ENCODE measurements around the gene RPL28. TPM values are rescaled to one million over a fixed set of nuclear protein-coding genes. Genes with fewer than 3 reads are reported as not detected.

RPL28 gene
- polyA plus RNA-seq, 4 donors, result 1,338 to 2,360 (median 2,018) TPM

DNA sequence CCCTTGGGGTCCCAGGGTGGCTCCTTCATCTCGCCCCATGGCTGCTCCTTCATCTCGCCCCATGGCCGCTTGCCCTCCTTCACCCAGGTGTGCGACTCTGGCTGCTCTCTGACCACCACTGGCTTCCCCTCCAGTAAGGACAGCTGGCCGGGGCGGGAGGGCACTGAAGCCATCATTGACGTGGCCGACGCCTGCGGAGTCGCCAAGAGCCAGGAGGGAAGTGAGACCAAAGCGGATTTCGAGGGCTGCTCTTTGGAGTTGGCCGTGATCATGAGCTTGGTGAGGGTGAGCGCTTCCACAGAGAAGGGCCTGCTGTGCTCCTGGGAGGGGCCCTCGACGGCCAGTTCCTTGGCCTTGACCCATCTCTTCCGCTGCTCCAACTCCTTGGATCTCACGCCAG lies 27.2 kb upstream of the RPL28 start:
- DNase-seq, result no peak
- FAIRE-seq, result no peak
- Histone ChIP-seq H3K27ac (ENCODE audit: low read depth in 1 of 3, low read length in 2 of 3) (no peak overlapping the region), H3K36me3 (ENCODE audit: control insufficient read depth in 3 of 3, insufficient read depth in 2 of 3, low read depth in 1 of 3, low read length in 3 of 3) (no peaks in the 10 kb centered on the region), H3K4me3 (ENCODE audit: low read depth in 1 of 3, low read length in 3 of 3) (no peak overlapping the region), H3K27me3 (ENCODE audit: control insufficient read depth in 3 of 3, insufficient read depth in 3 of 3, low read length in 3 of 3) (peaks cover 3 to 44% (median 9%) of the 10 kb centered on the region in 3 donors), H3K9me3 (ENCODE audit: control insufficient read depth in 2 of 2, insufficient read depth in 1 of 2, low read depth in 1 of 2, low read length in 1 of 2) (no peaks in the 10 kb centered on the region), H3K4me1 (ENCODE audit: control insufficient read depth in 3 of 3, insufficient read depth in 2 of 3, low read depth in 1 of 3, low read length in 2 of 3) (peaks cover 0 to 8% (median 3%) of the 10 kb centered on the region in 3 donors)
- WGBS, 3 donors, result 85 to 88% (median 86%) methylated on average over 16 to 19 of the region's 19 CpGs

DNA sequence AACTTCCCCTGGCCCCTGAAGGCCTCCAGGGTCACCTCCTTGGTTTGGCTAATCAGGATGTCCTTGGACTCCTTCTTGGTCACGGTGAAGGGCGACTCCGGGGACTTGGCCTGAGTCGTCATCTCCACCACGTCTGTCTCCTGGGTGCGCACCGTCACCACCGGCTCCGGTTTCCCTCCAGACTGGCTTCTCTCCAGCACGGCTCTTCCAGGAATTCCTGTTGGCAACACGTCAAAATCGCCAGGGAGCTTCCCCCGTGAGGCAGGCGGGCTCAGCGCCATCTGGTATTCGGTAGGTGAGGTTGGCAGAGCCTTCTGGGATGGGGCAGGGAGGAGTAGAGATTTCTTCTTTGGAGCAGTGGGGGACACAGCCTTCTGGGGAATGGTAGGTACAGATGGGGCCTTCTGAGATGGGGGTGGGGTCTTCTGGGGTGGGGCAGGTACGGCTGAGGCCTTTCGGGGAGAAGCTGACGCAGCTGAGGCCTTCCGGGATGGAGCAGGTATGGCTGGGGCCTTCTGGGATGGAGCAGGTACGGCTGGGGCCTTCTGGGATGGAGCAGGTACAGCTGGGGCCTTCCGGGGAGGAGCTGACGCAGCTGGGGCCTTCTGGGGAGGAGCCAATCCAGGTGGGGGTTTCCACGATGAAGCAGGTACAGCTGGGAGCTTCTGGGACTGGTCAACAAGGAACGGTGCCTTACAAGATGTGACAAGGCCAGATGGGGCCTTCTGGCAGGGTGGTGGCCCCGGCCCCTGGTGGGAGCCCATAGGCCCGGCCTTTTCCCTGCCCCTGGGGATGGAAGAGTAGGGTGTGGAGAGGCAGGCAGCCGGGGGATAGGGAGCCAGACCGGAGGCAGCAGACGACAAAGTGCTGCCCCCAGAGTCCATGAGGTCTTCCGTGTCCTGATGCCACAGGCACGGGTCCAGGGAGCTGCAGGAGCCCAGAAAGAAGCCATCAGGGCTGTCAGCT lies 26.5 kb upstream of the RPL28 start:
- no peaks in the 10 kb centered on the region for H3K9me3 ChIP-seq (ENCODE audit: control insufficient read depth in 2 of 2, insufficient read depth in 1 of 2, low read depth in 1 of 2, low read length in 1 of 2)
- FAIRE-seq, result no peak
- no peak overlapping the region for H3K27ac ChIP-seq (ENCODE audit: low read depth in 1 of 3, low read length in 2 of 3)
- DNase-seq, result no peak
- no peak overlapping the region for H3K4me3 ChIP-seq (ENCODE audit: low read depth in 1 of 3, low read length in 3 of 3)
- H3K27me3 ChIP-seq (ENCODE audit: control insufficient read depth in 3 of 3, insufficient read depth in 3 of 3, low read length in 3 of 3), result peaks cover 3 to 44% (median 6%) of the 10 kb centered on the region in 3 donors
- H3K36me3 ChIP-seq (ENCODE audit: control insufficient read depth in 3 of 3, insufficient read depth in 2 of 3, low read depth in 1 of 3, low read length in 3 of 3), result no peaks in the 10 kb centered on the region
- WGBS, 3 donors, result 56 to 72% (median 70%) methylated on average over 31 to 32 of the region's 32 CpGs
- peaks cover 0 to 4% (median 0%) of the 10 kb centered on the region in 3 donors for H3K4me1 ChIP-seq (ENCODE audit: control insufficient read depth in 3 of 3, insufficient read depth in 2 of 3, low read depth in 1 of 3, low read length in 2 of 3)

DNA sequence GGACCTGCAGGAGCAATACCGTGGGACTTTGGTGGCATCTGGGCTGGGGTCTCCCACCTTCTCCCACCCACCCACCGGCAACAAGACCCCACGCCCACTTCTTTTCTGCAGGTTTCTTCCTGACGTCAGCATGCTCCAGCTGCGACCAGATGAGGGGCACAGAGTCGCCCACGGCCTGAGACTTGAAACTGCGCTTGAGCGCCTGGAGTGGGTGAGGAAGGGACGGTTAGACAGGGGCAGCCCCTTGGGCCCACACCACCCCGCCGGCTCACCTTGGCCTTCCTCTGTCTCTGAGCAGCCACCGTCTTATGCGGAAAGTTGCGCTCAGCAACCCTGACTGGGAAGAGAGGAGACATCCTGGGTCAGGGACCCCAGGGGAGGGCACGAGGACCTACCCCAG lies 24.8 kb upstream of the RPL28 start:
- whole genome bisulfite sequencing, 3 donors, result 88 to 90% (median 89%) methylated on average over 16 of the region's 16 CpGs

DNA sequence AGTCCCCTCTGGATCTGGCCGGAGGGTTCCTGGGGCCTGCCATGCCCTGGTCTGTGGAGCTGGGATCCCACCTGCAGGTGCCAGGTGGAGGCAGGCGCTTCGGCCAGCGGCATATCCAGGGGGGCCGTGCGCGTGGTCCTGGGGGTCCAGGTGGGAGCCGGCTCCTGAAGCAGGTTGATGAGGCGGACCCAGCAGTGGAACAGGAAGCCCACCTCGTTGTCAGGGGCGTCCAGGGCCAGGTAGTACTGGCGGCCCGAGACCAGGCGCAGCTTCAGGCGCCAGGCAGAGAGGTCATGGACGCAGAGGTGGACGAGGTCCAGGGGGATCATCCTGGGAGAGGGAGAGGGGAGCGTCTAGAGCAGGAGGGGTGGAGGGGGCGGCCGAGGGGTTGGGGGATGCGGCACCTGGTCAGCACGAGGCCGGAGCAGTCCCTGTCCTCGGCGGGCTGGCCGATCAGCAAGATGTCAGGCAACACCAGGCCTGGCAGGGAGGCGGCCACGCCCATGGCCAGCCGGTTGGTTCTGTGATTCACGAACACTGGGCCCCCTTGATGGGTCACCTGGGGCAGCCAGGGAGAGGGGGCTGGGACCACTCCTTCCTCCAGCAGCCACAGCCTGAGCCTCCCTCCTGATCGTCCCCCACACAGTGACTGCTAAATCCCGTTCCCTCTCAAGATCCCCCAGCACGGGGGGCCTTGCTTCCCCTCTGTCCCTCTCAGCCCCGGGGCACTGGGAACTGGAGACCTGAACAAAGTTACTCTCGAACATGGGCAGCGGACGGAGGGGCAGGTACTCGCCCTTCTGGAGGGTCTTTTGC lies 23.4 kb upstream of the RPL28 start:
- FAIRE-seq, result no peak
- Histone ChIP-seq H3K27ac (ENCODE audit: low read depth in 1 of 3, low read length in 2 of 3) (no peak overlapping the region), H3K4me3 (ENCODE audit: low read depth in 1 of 3, low read length in 3 of 3) (no peak overlapping the region), H3K27me3 (ENCODE audit: control insufficient read depth in 3 of 3, insufficient read depth in 3 of 3, low read length in 3 of 3) (peaks cover 0 to 27% (median 2%) of the 10 kb centered on the region in 3 donors), H3K4me1 (ENCODE audit: control insufficient read depth in 3 of 3, insufficient read depth in 2 of 3, low read depth in 1 of 3, low read length in 2 of 3) (no peaks in the 10 kb centered on the region), H3K36me3 (ENCODE audit: control insufficient read depth in 3 of 3, insufficient read depth in 2 of 3, low read depth in 1 of 3, low read length in 3 of 3) (no peaks in the 10 kb centered on the region), H3K9me3 (ENCODE audit: control insufficient read depth in 2 of 2, insufficient read depth in 1 of 2, low read depth in 1 of 2, low read length in 1 of 2) (no peaks in the 10 kb centered on the region)
- 72 to 74% (median 74%) methylated on average over 32 to 38 of the region's 38 CpGs for WGBS, 3 donors
- DNase-seq, result no peak

More for the DNA sequence above, 24.8 kb upstream of the RPL28 start:
- no peak overlapping the region for H3K27ac ChIP-seq (ENCODE audit: low read depth in 1 of 3, low read length in 2 of 3)
- DNase-seq (no peak), FAIRE-seq (no peak)
- H3K4me1 ChIP-seq (ENCODE audit: control insufficient read depth in 3 of 3, insufficient read depth in 2 of 3, low read depth in 1 of 3, low read length in 2 of 3), result no peaks in the 10 kb centered on the region
- no peaks in the 10 kb centered on the region for H3K9me3 ChIP-seq (ENCODE audit: control insufficient read depth in 2 of 2, insufficient read depth in 1 of 2, low read depth in 1 of 2, low read length in 1 of 2)
- H3K36me3 ChIP-seq (ENCODE audit: control insufficient read depth in 3 of 3, insufficient read depth in 2 of 3, low read depth in 1 of 3, low read length in 3 of 3), result no peaks in the 10 kb centered on the region
- H3K4me3 ChIP-seq (ENCODE audit: low read depth in 1 of 3, low read length in 3 of 3), result no peak overlapping the region
- H3K27me3 ChIP-seq (ENCODE audit: control insufficient read depth in 3 of 3, insufficient read depth in 3 of 3, low read length in 3 of 3), result peaks cover 1 to 37% (median 3%) of the 10 kb centered on the region in 3 donors

DNA sequence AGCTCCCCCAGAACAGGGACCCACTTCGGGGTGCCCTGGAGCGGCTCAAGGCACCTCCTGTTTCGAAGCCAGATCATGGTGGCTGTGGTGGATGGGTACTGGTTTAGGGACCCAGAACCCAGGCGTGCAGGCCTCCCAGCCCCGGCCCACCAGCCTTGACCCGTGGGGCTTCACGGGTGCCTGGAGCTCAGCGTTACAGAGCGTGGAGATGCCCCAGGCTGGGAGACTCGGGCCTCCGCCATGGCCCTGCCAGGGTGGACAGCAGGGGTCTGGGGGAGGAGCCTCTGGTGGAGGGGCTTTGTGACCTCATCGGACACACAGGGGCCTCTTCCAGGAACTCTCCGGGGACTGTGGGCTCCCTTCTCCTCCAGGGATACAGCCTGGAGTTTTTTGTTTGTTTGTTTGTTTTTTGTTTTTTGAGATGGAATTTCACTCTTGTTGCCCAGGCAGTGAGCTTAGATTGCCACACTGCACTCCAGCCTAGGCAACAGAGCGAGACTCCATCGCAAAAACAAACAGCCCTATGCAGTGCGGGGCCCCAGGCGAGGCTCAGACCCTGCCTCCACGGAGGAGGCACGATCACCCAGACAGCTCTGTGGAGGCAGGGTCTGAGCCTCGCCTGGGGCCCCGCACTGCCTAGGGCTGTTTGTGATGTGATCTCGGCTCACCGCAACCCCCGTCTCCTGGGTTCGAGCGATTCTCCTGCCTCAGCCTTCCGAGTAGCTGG lies 22.6 kb upstream of the RPL28 start, which contains the start of gene GARIN5B:
Gene GARIN5B, minus strand, starts transcription at position 271 of the 727 bp plus-strand sequence. Its CDS starts 194 bp downstream, at position 77.
- WGBS, 3 donors, result 79 to 83% (median 81%) methylated on average over 26 to 27 of the region's 27 CpGs

DNA sequence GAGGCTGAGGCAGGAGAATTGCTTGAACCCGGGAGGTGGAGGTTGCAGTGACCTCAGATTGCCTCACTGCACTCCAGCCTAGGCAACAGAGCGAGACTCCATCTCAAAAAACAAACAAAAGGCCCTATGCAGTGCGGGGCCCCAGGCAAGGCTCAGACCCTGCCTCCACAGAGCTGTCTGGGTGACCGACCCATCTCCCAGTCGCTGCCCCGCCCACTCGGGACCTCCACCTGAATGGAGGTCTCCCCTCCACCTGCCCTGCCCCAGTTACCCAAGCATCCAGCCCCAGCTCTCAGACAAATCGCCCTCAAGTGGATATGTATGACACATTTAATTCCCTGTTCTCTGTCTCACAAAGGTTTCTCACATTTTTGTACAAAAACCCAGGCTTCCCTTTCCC lies 20.5 kb upstream of the RPL28 start:
- WGBS, 3 donors, result 71 to 84% (median 81%) methylated on average over 8 of the region's 8 CpGs
- no peak overlapping the region for H3K27ac ChIP-seq (ENCODE audit: low read depth in 1 of 3, low read length in 2 of 3)
- H3K27me3 ChIP-seq (ENCODE audit: control insufficient read depth in 3 of 3, insufficient read depth in 3 of 3, low read length in 3 of 3), result peaks cover 3 to 51% (median 10%) of the 10 kb centered on the region in 3 donors
- peaks cover 0 to 2% (median 0%) of the 10 kb centered on the region in 3 donors for H3K4me1 ChIP-seq (ENCODE audit: control insufficient read depth in 3 of 3, insufficient read depth in 2 of 3, low read depth in 1 of 3, low read length in 2 of 3)
- no peaks in the 10 kb centered on the region for H3K9me3 ChIP-seq (ENCODE audit: control insufficient read depth in 2 of 2, insufficient read depth in 1 of 2, low read depth in 1 of 2, low read length in 1 of 2)
- FAIRE-seq, result no peak
- H3K4me3 ChIP-seq (ENCODE audit: low read depth in 1 of 3, low read length in 3 of 3), result no peak overlapping the region
- no peak for DNase-seq
- no peaks in the 10 kb centered on the region for H3K36me3 ChIP-seq (ENCODE audit: control insufficient read depth in 3 of 3, insufficient read depth in 2 of 3, low read depth in 1 of 3, low read length in 3 of 3)

More for the DNA sequence above, 22.6 kb upstream of the RPL28 start, which contains the start of gene GARIN5B:
- H3K4me1 ChIP-seq (ENCODE audit: control insufficient read depth in 3 of 3, insufficient read depth in 2 of 3, low read depth in 1 of 3, low read length in 2 of 3), result no peaks in the 10 kb centered on the region
- no peak within 1 kb of the TSS for H3K4me3 ChIP-seq (ENCODE audit: low read depth in 1 of 3, low read length in 3 of 3)
- no peak for FAIRE-seq
- DNase-seq, result no peak
- no peaks in the 10 kb centered on the region for H3K9me3 ChIP-seq (ENCODE audit: control insufficient read depth in 2 of 2, insufficient read depth in 1 of 2, low read depth in 1 of 2, low read length in 1 of 2)
- peaks cover 3 to 32% (median 3%) of the 10 kb centered on the region in 3 donors for H3K27me3 ChIP-seq (ENCODE audit: control insufficient read depth in 3 of 3, insufficient read depth in 3 of 3, low read length in 3 of 3)
- H3K36me3 ChIP-seq (ENCODE audit: control insufficient read depth in 3 of 3, insufficient read depth in 2 of 3, low read depth in 1 of 3, low read length in 3 of 3), result no peaks in the 10 kb centered on the region
- H3K27ac ChIP-seq (ENCODE audit: low read depth in 1 of 3, low read length in 2 of 3), result no peak within 1 kb of the TSS

DNA sequence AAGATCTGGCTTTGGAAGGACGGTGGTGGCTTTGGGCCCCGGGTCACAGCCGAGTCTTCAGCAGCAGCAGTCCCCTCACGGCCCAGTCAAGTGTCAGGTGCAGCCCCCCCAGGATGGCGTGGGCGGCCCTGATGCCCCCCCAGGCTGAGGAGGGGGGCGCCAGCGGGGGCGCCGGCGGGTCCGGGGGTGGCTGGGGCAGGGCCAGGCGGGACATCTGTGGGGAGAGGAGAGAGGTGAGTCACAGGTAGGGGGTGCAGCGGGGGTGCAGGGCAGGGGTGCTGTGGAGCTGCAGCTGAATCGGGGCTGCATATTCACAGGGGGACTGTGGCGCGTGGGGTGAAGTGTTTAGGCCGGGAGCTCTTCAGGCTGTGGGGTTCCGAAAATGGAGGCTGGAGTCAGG lies 19.8 kb upstream of the RPL28 start:
- no peak for DNase-seq
- WGBS, 3 donors, result 60 to 72% (median 67%) methylated on average over 11 to 19 of the region's 19 CpGs
- FAIRE-seq, result no peak
- no peaks in the 10 kb centered on the region for H3K36me3 ChIP-seq (ENCODE audit: control insufficient read depth in 3 of 3, insufficient read depth in 2 of 3, low read depth in 1 of 3, low read length in 3 of 3)
- H3K9me3 ChIP-seq (ENCODE audit: control insufficient read depth in 2 of 2, insufficient read depth in 1 of 2, low read depth in 1 of 2, low read length in 1 of 2), result no peaks in the 10 kb centered on the region
- H3K27ac ChIP-seq (ENCODE audit: low read depth in 1 of 3, low read length in 2 of 3), result no peak overlapping the region
- peaks cover 0 to 2% (median 0%) of the 10 kb centered on the region in 3 donors for H3K4me1 ChIP-seq (ENCODE audit: control insufficient read depth in 3 of 3, insufficient read depth in 2 of 3, low read depth in 1 of 3, low read length in 2 of 3)
- H3K27me3 ChIP-seq (ENCODE audit: control insufficient read depth in 3 of 3, insufficient read depth in 3 of 3, low read length in 3 of 3), result peaks cover 3 to 58% (median 14%) of the 10 kb centered on the region in 3 donors
- no peak overlapping the region for H3K4me3 ChIP-seq (ENCODE audit: low read depth in 1 of 3, low read length in 3 of 3)

Measured in small intestine (tissue), 7 donors.